Keratinocyte (primary cell): ENCODE results near the gene GRAP.

ENCODE experiments used
- CTCF ChIP-seq, 3 experiments: IDR thresholded peaks in 1 of 3; conservative IDR thresholded peaks in 1 of 3; optimal IDR thresholded peaks in 1 of 3; 2 replicates in 2 of 3; 3 replicates in 1 of 3; pipeline versions ENCODE3 to v1.5.1; 2011; ENCODE audit warnings: low read length in 3 of 3, mild to moderate bottlenecking in 3 of 3, moderate library complexity in 2 of 3, control low read depth in 1 of 3, inconsistent platforms in 1 of 3; ENCODE audit not compliant: insufficient read depth in 2 of 3; ENCODE audit errors: extremely low read depth in 1 of 3
- EZH2 ChIP-seq: IDR thresholded peaks from one replicate; pipeline ENCODE4 v1.6.1; 2012; ENCODE audit warnings: inconsistent platforms, mild to moderate bottlenecking, low read length, moderate library complexity

- TF ChIP-seq CTCF (optimal IDR thresholded peaks at IDR 0.05 in 1 of 3, IDR thresholded peaks at IDR 0.05 in 1 of 3, conservative IDR thresholded peaks at IDR 0.05 in 1 of 3; ENCODE audit: extremely low read depth in 1 of 3, insufficient read depth in 2 of 3, low read length in 3 of 3) = no peak
- no peak for TF ChIP-seq EZH2
These were observed 59.5 kb downstream of the GRAP start for GRCh38 chr17:18987230-18987610.
